Natural killer cell (primary cell): ENCODE measurements around the gene LRRC3B. TPM values are rescaled to one million over a fixed set of nuclear protein-coding genes. Genes with fewer than 3 reads are reported as not detected.

Experiments
- ATAC-seq, 3 donors: fragments of 150-1000 bp in 2 of 3; fragments of 200-7000 bp in 1 of 3; cut with Tn5 transposase; 1 replicate in 1 of 3; 2 replicates in 2 of 3; pipeline ENCODE4 v1.10.0; 2021; ENCODE audit warnings: mild to moderate bottlenecking in 2 of 3, moderate library complexity in 2 of 3
- DNase-seq, 2 donors: peaks; one replicate each; pipeline versions ENCODE4 v3.0.0 to v3.0.0-alpha.2; 2013 to 2021; ENCODE audit warnings: mixed read lengths in 1 of 2
- H3K27ac ChIP-seq: one replicate; pipeline ENCODE4 v1.5.1; 2013; ENCODE audit warnings: mild to moderate bottlenecking, low read length
- H3K27me3 ChIP-seq: one replicate; pipeline ENCODE4 v1.6.1; 2013; ENCODE audit warnings: low read length; ENCODE audit not compliant: control insufficient read depth, insufficient read depth
- H3K36me3 ChIP-seq: one replicate; pipeline ENCODE4 v1.6.1; 2013; ENCODE audit warnings: low read length; ENCODE audit not compliant: control insufficient read depth, insufficient read depth
- H3K4me1 ChIP-seq: one replicate; pipeline ENCODE4 v1.6.1; 2013; ENCODE audit warnings: low read length; ENCODE audit not compliant: control insufficient read depth, insufficient read depth
- H3K4me3 ChIP-seq: one replicate; pipeline ENCODE4 v1.5.1; 2013; ENCODE audit warnings: low read length
- H3K9me3 ChIP-seq: one replicate; pipeline ENCODE4 v1.6.1; 2013; ENCODE audit warnings: low read length; ENCODE audit not compliant: control insufficient read depth, insufficient read depth
- H3K27ac Mint-ChIP-seq, 2 donors: one replicate each; pipeline ENCODE4 v1.8.0; 2022; ENCODE audit warnings: mild to moderate bottlenecking in 2 of 2, mixed read lengths in 2 of 2, moderate library complexity in 1 of 2
- H3K27me3 Mint-ChIP-seq, 2 donors: one replicate each; pipeline ENCODE4 v1.8.0; 2022; ENCODE audit warnings: low read depth in 2 of 2, mixed read lengths in 2 of 2
- H3K36me3 Mint-ChIP-seq: one replicate; pipeline ENCODE4 v1.8.0; 2022; ENCODE audit warnings: mixed read lengths
- H3K4me1 Mint-ChIP-seq, 2 donors: one replicate each; pipeline ENCODE4 v1.8.0; 2022; ENCODE audit warnings: mixed read lengths in 2 of 2
- H3K4me3 Mint-ChIP-seq: one replicate; pipeline ENCODE4 v1.8.0; 2022; ENCODE audit warnings: mild to moderate bottlenecking, moderate library complexity, mixed read lengths
- H3K9me3 Mint-ChIP-seq, 2 donors: one replicate each; pipeline ENCODE4 v1.8.0; 2022; ENCODE audit warnings: mixed read lengths in 2 of 2
- WGBS: methylation state at CpG from one replicate; pipeline ENCODE4 v1.1.7; 2013; ENCODE audit warnings: missing lambda C conversion rate; ENCODE audit not compliant: insufficient coverage; 5-methylcytosine and 5-hydroxymethylcytosine counted together
- intact Hi-C: fragments of 100-400 bp; cut with micrococcal nuclease; formaldehyde crosslinking; loops from one replicate; pipeline ENCODE4 v1.14.2; 2022
- total RNA-seq, 4 donors: library from RNA; stranded (reverse); fragments of 120-200 nt in 1 of 4; gene quantifications; one replicate each; pipeline versions ENCODE4 v1.2.3 to v1.2.4, GENCODE V29; 2013 to 2022
- TF ChIP-seq, protein P1 (sequence below): fragments of 200-600 bp; IDR thresholded peaks from one replicate; pipeline ENCODE4 v1.8.0; 2022; ENCODE audit warnings: antibody characterized with exemption

LRRC3B gene
- total RNA-seq, 3 donors from 2014 or later (not counting 1 experiment from before 2014, with no cell fraction given) = not detected

DNA sequence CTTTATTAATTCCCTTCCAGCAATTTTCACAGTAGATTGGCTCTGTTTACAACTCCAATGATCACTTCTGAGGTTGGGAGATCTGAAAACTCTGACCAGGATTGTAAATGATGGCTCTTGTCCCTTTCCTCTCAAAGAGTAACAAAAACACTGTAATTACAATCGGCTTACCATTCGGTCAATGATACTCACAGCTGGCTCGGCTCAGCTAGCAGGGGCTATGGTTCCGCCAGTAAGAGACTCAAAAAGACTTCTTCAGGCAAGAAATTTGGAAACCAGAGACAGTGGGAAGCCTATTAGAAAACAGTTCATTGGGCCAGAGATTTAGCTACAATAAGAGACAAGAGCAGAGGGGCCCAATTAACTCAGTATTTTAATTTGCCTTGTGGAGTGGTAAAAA is 96.6 kb downstream of the LRRC3B start:
- Mint-ChIP-seq H3K4me3 (no peak overlapping the region), H3K4me1 (no peaks in the 10 kb centered on the region), H3K27me3 (no peaks in the 10 kb centered on the region), H3K9me3 (peaks cover 2 to 5% of the 10 kb centered on the region in 2 donors), H3K36me3 (no peaks in the 10 kb centered on the region), H3K27ac (no peak overlapping the region)
- DNase-seq (no peak), ATAC-seq (no peak)
- WGBS = 94% methylated on average over 4 of the region's 4 CpGs
- Histone ChIP-seq H3K27me3 (no peaks in the 10 kb centered on the region), H3K36me3 (no peaks in the 10 kb centered on the region), H3K27ac (no peak overlapping the region), H3K4me3 (no peak overlapping the region), H3K9me3 (no peaks in the 10 kb centered on the region), H3K4me1 (no peaks in the 10 kb centered on the region)
- TF ChIP-seq, protein P1, sequence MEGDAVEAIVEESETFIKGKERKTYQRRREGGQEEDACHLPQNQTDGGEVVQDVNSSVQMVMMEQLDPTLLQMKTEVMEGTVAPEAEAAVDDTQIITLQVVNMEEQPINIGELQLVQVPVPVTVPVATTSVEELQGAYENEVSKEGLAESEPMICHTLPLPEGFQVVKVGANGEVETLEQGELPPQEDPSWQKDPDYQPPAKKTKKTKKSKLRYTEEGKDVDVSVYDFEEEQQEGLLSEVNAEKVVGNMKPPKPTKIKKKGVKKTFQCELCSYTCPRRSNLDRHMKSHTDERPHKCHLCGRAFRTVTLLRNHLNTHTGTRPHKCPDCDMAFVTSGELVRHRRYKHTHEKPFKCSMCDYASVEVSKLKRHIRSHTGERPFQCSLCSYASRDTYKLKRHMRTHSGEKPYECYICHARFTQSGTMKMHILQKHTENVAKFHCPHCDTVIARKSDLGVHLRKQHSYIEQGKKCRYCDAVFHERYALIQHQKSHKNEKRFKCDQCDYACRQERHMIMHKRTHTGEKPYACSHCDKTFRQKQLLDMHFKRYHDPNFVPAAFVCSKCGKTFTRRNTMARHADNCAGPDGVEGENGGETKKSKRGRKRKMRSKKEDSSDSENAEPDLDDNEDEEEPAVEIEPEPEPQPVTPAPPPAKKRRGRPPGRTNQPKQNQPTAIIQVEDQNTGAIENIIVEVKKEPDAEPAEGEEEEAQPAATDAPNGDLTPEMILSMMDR = no peak
- intact Hi-C loops = no loop called here

DNA sequence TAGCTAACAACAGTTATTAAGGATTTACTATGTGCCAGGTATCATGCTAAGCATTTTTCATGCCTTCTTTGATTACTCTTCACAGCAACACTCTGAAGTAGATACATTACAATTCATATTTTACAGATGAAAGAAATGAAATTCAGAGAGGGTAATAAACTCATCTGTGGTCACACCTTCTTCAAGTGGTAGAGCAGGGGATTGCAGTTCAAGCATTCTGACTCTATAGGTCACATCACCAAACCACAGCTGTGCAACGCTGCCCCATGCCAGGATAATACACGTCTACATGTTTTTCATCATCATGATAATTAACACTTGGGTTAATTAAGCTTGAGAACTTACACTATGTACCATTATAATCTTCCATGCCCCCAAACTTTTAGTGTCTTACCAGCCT is 98.5 kb downstream of the LRRC3B start:
- no peaks in the 10 kb centered on the region for H3K36me3 ChIP-seq
- Mint-ChIP-seq H3K27ac (no peak overlapping the region), H3K27me3 (no peaks in the 10 kb centered on the region), H3K9me3 (peaks cover 2 to 5% of the 10 kb centered on the region in 2 donors), H3K4me1 (no peaks in the 10 kb centered on the region), H3K36me3 (no peaks in the 10 kb centered on the region), H3K4me3 (no peak overlapping the region)
- intact Hi-C loops = no loop called here
- no peak overlapping the region for H3K27ac ChIP-seq
- WGBS = 81% methylated on average over 2 of the region's 2 CpGs
- DNase-seq (no peak), ATAC-seq (no peak)
- H3K9me3 ChIP-seq = no peaks in the 10 kb centered on the region
- no peaks in the 10 kb centered on the region for H3K27me3 ChIP-seq
- TF ChIP-seq, protein P1 = no peak
- no peaks in the 10 kb centered on the region for H3K4me1 ChIP-seq
- H3K4me3 ChIP-seq = no peak overlapping the region

DNA sequence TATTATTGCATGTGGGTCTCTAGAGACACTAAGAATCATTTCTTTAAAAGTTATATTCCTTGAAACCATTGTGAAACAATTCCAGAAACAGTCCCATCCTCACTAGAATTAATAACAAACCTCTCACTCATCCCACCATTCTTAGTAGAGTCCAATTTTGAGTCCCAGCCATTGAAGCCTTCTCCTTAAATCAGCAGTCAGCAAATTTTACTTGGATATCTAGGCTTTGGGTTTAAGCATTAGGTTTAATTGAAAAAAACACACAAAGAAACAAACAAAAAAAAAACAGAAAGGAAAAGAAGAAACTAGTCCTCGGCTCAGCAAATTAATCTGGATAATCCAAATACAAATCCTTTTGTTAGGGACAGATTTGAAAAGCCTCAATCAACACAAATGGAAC is 109.3 kb downstream of the LRRC3B start:
- intact Hi-C loops = no loop called here
- Mint-ChIP-seq H3K27me3 (no peaks in the 10 kb centered on the region), H3K9me3 (peaks cover 7 to 10% of the 10 kb centered on the region in 2 donors), H3K36me3 (no peaks in the 10 kb centered on the region), H3K4me3 (no peak overlapping the region), H3K27ac (no peak overlapping the region), H3K4me1 (no peaks in the 10 kb centered on the region)
- DNase-seq (no peak), ATAC-seq (no peak)
- no peaks in the 10 kb centered on the region for H3K27me3 ChIP-seq
- WGBS = 100% methylated on average over 1 of the region's 1 CpG
- no peak overlapping the region for H3K27ac ChIP-seq
- H3K36me3 ChIP-seq = no peaks in the 10 kb centered on the region
- no peaks in the 10 kb centered on the region for H3K4me1 ChIP-seq
- TF ChIP-seq, protein P1 = no peak
- no peaks in the 10 kb centered on the region for H3K9me3 ChIP-seq
- no peak overlapping the region for H3K4me3 ChIP-seq

DNA sequence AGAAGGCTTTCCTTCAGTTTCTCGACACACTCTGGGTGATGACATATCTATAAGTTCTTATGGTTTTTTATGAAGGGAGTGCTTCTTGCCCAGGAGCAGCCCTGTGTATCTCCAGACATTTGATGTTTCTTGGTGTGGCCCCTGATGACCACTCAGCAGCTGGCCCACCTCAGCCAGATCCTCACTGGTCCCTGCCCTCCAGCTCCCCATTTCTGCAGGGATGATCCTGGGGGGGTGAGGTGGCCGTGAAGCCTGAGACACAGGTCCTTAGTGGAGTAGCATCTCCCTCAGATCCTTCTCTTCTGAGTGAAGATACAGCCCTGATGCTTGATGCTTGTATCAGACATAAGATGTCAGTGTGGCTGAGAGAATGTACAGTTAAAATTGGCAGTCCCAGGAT is 127.7 kb downstream of the LRRC3B start:
- no peak for DNase-seq
- intact Hi-C loops = no loop called here
- Mint-ChIP-seq H3K27ac (no peak overlapping the region), H3K9me3 (peaks cover 11 to 15% of the 10 kb centered on the region in 2 donors), H3K36me3 (no peaks in the 10 kb centered on the region), H3K4me1 (no peaks in the 10 kb centered on the region), H3K4me3 (no peak overlapping the region), H3K27me3 (no peaks in the 10 kb centered on the region)
- Histone ChIP-seq H3K36me3 (no peaks in the 10 kb centered on the region), H3K27ac (no peak overlapping the region), H3K4me1 (no peaks in the 10 kb centered on the region), H3K4me3 (no peak overlapping the region), H3K9me3 (peaks cover 2% of the 10 kb centered on the region), H3K27me3 (no peaks in the 10 kb centered on the region)
- ATAC-seq = no peak
- TF ChIP-seq, protein P1 = no peak
- WGBS = 92% methylated on average over 2 of the region's 2 CpGs
